Occipital lobe (tissue), 2 donors: ENCODE data around the gene PIR. TPM values are rescaled to one million over a fixed set of nuclear protein-coding genes. Genes with fewer than 3 reads are reported as not detected.
A peak's percentile ranks its signal among the peaks of the same experiment; 100 is the strongest.

ENCODE experiments used
- DNase-seq: peaks from one replicate; lab custom pipeline; 2025; lab: John Stamatoyannopoulos, UW
- total RNA-seq: library from RNA; depleted of rRNA; stranded (reverse); fragments of >200 nt; gene quantifications from one replicate; pipeline ENCODE4 v1.2.3, GENCODE V29; 2014

The PIR gene
- total RNA-seq, 1 donor from 2014 or later, result 1.7 TPM

GRCh38 chrX:15483891-15484290 is 9.2 kb downstream of the PIR start:
- no peak for DNase-seq

- no peak for DNase-seq
Measured at GRCh38 chrX:15475486-15475885, 17.6 kb downstream of the PIR start.

GRCh38 chrX:15475021-15475420 is 18.1 kb downstream of the PIR start:
- DNase-seq, result no peak

- no peak for DNase-seq
Measured at GRCh38 chrX:15474028-15474427, 19.1 kb downstream of the PIR start.

GRCh38 chrX:15472531-15472930 is 20.6 kb downstream of the PIR start:
- DNase-seq, result no peak

- DNase-seq, result peak; percentile 5
Measured at GRCh38 chrX:15471028-15471427, 22.1 kb downstream of the PIR start.

- DNase-seq, result no peak
Measured at GRCh38 chrX:15469613-15470012, 23.5 kb downstream of the PIR start.

GRCh38 chrX:15468036-15468435 is 25.1 kb downstream of the PIR start:
- DNase-seq, result no peak

GRCh38 chrX:15465896-15466651 is 27.1 kb downstream of the PIR start:
- no peak for DNase-seq

GRCh38 chrX:15465347-15465746 is 27.8 kb downstream of the PIR start:
- DNase-seq, result no peak

GRCh38 chrX:15464704-15465103 is 28.4 kb downstream of the PIR start:
- no peak for DNase-seq

GRCh38 chrX:15451913-15452312 is 41.2 kb downstream of the PIR start:
- DNase-seq, result no peak

- no peak for DNase-seq
Measured at GRCh38 chrX:15448010-15448639, 45.0 kb downstream of the PIR start.

- no peak for DNase-seq
Measured at GRCh38 chrX:15441464-15441863, 51.7 kb downstream of the PIR start.

- DNase-seq, result no peak
Measured at GRCh38 chrX:15438332-15438731, 54.8 kb downstream of the PIR start.

GRCh38 chrX:15437724-15438123 is 55.4 kb downstream of the PIR start:
- no peak for DNase-seq

GRCh38 chrX:15435836-15436619 is 57.1 kb downstream of the PIR start:
- no peak for DNase-seq

GRCh38 chrX:15434205-15434604 is 58.9 kb downstream of the PIR start:
- DNase-seq, result no peak

GRCh38 chrX:15430584-15430983 is 62.5 kb downstream of the PIR start:
- no peak for DNase-seq

GRCh38 chrX:15430076-15430475 is 63.1 kb downstream of the PIR start:
- no peak for DNase-seq

- DNase-seq, result no peak
Measured at GRCh38 chrX:15425024-15425423, 68.1 kb downstream of the PIR start.

- DNase-seq, result no peak
Measured at GRCh38 chrX:15418707-15419181, 74.4 kb downstream of the PIR start.
